ENCODE measurements around the gene ZNF805. TPM values are rescaled to one million over a fixed set of nuclear protein-coding genes. Genes with fewer than 3 reads are reported as not detected.
"Not testable (repeated sequence)": the region's sequence is repeated elsewhere in the genome, so short reads cannot be mapped to it uniquely, and the experiment has no call there.

The ZNF805 gene
- total RNA-seq, 1 donor from 2014 or later, result 20.8 TPM

DNA sequence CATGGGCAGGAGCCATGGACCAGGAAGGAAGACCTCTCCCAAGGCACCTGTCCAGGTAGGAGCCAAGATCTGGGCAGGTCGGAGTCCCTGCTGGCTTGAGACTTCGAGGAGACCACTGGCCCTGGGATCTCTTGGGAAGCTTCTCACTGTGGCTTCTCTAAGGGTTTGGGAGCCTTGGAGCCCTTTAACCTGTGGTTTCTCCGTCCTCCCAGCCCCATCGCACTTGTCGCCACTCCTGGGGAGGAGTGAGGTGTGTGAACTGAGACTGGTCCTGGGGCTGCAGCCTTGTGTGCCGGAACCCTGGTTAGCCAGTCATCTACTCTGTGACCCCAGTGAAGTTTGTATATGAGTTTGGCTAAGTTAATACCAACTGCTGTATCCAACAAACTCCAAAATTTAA is 8.2 kb downstream of the ZNF805 start:
- DNase-seq (ENCODE audit: low spot score in 2 of 2, unreplicated experiment in 2 of 2), result no peak
- H3K4me3 Mint-ChIP-seq, result no peak overlapping the region
- H3K9me3 Mint-ChIP-seq, result no peaks in the 10 kb centered on the region
- no peaks in the 10 kb centered on the region for H3K27me3 Mint-ChIP-seq (ENCODE audit: low read depth)
- peaks cover 37% of the 10 kb centered on the region for H3K36me3 Mint-ChIP-seq
- TF ChIP-seq, protein P1, sequence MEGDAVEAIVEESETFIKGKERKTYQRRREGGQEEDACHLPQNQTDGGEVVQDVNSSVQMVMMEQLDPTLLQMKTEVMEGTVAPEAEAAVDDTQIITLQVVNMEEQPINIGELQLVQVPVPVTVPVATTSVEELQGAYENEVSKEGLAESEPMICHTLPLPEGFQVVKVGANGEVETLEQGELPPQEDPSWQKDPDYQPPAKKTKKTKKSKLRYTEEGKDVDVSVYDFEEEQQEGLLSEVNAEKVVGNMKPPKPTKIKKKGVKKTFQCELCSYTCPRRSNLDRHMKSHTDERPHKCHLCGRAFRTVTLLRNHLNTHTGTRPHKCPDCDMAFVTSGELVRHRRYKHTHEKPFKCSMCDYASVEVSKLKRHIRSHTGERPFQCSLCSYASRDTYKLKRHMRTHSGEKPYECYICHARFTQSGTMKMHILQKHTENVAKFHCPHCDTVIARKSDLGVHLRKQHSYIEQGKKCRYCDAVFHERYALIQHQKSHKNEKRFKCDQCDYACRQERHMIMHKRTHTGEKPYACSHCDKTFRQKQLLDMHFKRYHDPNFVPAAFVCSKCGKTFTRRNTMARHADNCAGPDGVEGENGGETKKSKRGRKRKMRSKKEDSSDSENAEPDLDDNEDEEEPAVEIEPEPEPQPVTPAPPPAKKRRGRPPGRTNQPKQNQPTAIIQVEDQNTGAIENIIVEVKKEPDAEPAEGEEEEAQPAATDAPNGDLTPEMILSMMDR (IDR thresholded peaks at IDR 0.05; ENCODE audit: unreplicated experiment), result no peak
- no peaks in the 10 kb centered on the region for H3K4me1 Mint-ChIP-seq
- H3K27ac Mint-ChIP-seq, result no peak overlapping the region

DNA sequence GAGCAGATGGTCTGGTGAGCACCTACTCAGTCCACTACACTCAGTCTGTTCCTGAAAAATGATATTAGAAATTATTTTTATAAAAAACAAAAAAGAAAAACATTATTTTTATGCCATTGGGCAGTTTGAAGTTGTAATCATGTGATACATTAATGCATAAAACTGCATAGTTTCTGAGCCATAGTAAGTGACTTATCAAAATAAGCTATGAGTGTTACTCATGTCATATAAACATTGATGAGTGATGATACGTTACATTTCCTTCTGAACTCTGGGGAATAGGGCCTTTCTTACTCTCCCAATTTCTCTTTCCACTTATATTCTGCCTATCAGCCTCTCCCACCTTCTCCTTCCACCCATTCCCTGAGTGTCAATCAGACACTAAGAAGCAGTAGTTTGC is 8.9 kb downstream of the ZNF805 start:
- Mint-ChIP-seq H3K27ac (no peak overlapping the region), H3K27me3 (ENCODE audit: low read depth) (no peaks in the 10 kb centered on the region), H3K4me1 (no peaks in the 10 kb centered on the region), H3K9me3 (no peaks in the 10 kb centered on the region), H3K36me3 (peaks cover 40% of the 10 kb centered on the region), H3K4me3 (no peak overlapping the region)
- TF ChIP-seq, protein P1 (IDR thresholded peaks at IDR 0.05; ENCODE audit: unreplicated experiment), result no peak
- no peak for DNase-seq (ENCODE audit: low spot score in 2 of 2, unreplicated experiment in 2 of 2)

DNA sequence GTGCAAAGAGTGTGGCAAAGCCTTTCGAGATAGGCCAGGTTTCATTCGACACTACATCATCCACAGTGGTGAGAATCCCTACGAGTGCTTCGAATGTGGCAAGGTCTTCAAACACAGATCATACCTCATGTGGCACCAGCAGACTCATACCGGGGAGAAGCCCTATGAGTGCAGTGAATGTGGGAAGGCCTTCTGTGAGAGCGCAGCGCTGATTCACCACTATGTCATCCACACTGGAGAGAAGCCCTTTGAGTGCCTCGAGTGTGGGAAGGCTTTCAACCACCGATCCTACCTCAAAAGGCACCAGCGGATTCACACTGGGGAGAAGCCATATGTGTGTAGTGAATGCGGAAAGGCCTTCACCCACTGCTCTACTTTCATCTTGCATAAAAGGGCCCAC is 13.3 kb downstream of the ZNF805 start:
- not testable (repeated sequence) for H3K4me1 Mint-ChIP-seq; H3K9me3 Mint-ChIP-seq; H3K27me3 Mint-ChIP-seq (ENCODE audit: low read depth); H3K27ac Mint-ChIP-seq; H3K4me3 Mint-ChIP-seq; DNase-seq (ENCODE audit: low spot score in 2 of 2, unreplicated experiment in 2 of 2)
- H3K36me3 Mint-ChIP-seq, result peaks cover 43% of the 10 kb centered on the region

DNA sequence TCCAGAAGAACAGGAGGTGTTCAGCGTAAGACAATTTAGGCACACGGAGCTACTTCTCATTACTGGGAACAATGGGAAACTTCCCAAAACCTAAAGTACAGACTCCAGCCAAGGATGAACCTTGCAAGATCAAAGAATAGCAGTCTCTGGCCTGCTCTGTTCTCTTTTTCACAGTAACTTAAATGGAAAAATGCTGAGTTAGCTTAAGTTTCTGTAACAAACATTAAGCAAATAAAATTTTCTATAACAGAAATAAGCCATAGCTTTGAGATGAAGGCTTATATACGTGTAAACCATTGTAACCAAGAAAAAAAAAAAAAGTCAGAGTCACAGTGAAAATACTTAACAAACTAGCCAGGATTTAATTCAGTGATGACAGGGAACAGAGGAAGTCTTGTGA is 21.6 kb downstream of the ZNF805 start:
- Mint-ChIP-seq H3K27ac (no peak overlapping the region), H3K9me3 (peaks cover 6% of the 10 kb centered on the region), H3K27me3 (ENCODE audit: low read depth) (no peaks in the 10 kb centered on the region), H3K4me3 (no peak overlapping the region), H3K36me3 (peaks cover 25% of the 10 kb centered on the region), H3K4me1 (no peaks in the 10 kb centered on the region)
- DNase-seq (ENCODE audit: low spot score in 2 of 2, unreplicated experiment in 2 of 2), result no peak
- TF ChIP-seq, protein P1 (IDR thresholded peaks at IDR 0.05; ENCODE audit: unreplicated experiment), result no peak

DNA sequence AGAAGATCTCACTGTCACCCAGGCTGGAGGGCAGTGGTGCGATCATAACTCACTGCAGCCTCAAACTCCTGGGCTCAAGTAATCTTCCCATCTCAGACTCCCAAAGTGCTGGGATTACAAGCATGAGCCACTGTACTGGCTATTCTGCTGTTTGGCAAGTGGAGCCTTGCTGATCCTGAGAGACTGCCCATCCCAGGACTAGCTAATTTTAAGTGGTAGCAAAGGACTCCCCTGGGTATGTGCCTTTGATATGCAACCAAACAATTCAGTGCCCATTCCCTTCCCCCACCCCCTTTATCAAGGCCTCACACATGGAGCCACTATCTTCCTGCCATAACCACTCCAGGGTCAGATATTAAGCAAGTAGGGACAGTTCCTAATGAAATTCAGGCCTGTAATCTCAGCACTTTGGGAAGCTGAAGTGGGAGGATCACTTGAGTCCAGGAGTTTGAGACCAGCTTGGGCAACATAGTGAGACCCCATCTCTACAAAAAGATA is 22.9 kb downstream of the ZNF805 start:
- TF ChIP-seq, protein P1 (IDR thresholded peaks at IDR 0.05; ENCODE audit: unreplicated experiment), result no peak
- no peaks in the 10 kb centered on the region for H3K4me1 Mint-ChIP-seq
- H3K36me3 Mint-ChIP-seq, result peaks cover 21% of the 10 kb centered on the region
- no peak overlapping the region for H3K27ac Mint-ChIP-seq
- DNase-seq (ENCODE audit: low spot score in 2 of 2, unreplicated experiment in 2 of 2), result no peak
- no peaks in the 10 kb centered on the region for H3K27me3 Mint-ChIP-seq (ENCODE audit: low read depth)
- H3K9me3 Mint-ChIP-seq, result peaks cover 6% of the 10 kb centered on the region
- no peak overlapping the region for H3K4me3 Mint-ChIP-seq

DNA sequence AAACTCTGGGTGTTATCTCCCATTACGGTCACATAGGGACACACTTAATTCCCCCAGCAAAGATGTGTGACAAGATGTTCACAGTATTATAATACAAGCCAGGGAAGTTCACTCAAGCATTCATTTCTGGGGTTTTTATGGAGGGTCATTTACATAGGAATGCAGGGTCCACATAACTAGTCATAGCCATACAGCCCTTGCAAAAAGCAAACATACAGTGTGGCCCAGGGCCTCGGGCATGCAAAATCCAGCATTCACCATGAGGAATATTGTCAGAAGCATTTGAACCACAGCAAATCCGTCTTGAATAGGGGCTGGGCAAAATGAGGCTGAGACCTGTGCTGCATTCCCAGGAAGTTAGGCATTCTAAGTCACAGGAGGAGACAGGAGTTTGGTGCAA is 26.9 kb downstream of the ZNF805 start:
- TF ChIP-seq, protein P1 (IDR thresholded peaks at IDR 0.05; ENCODE audit: unreplicated experiment), result no peak
- Mint-ChIP-seq H3K4me3 (no peak overlapping the region), H3K27me3 (ENCODE audit: low read depth) (no peaks in the 10 kb centered on the region), H3K4me1 (no peaks in the 10 kb centered on the region), H3K27ac (no peak overlapping the region), H3K9me3 (no peaks in the 10 kb centered on the region), H3K36me3 (peaks cover 8% of the 10 kb centered on the region)
- DNase-seq (ENCODE audit: low spot score in 2 of 2, unreplicated experiment in 2 of 2), result no peak
